Measurements from ENCODE around the gene LRBA. TPM values are rescaled to one million over a fixed set of nuclear protein-coding genes. Genes with fewer than 3 reads are reported as not detected.

Gene LRBA
- total and polyA plus RNA-seq, 2 donors (not counting 1 experiment from before 2014, with no cell fraction given), result 16.4 to 36.7 TPM

DNA sequence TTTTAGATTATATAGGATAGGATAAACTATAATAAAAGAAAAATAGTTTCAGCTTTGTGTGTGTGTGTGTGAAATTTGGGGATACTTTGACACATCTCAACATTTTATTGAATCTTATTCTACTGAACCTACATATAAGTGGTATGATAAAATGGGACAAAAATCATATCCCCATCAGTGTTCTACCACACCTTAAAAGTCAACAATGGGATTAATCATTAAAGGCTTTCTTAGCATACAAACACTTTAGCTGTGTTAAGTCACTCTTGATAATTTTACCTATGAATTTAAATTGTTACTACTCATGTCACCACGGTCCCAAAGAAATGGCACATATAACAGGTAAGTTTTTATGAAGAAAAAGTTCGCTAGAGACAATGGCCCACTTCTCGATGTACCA is 37.7 kb upstream of the LRBA start:
- H3K4me3 ChIP-seq (replicated peaks in 1 of 4; ENCODE audit: control extremely low read depth in 1 of 4, insufficient read depth in 1 of 4, low read depth in 3 of 4, low read length in 4 of 4), result no peak overlapping the region
- DNase-seq (ENCODE audit: low read depth in 2 of 2), result no peak
- no peaks in the 10 kb centered on the region for H4K20me1 ChIP-seq (ENCODE audit: control insufficient read depth, extremely low read depth, insufficient read depth, low read length)
- H3K27ac ChIP-seq (ENCODE audit: insufficient read depth, low read length), result no peak overlapping the region
- H3K36me3 ChIP-seq (ENCODE audit: control insufficient read depth, insufficient read depth, low read length), result no peaks in the 10 kb centered on the region
- TF ChIP-seq, protein P1, sequence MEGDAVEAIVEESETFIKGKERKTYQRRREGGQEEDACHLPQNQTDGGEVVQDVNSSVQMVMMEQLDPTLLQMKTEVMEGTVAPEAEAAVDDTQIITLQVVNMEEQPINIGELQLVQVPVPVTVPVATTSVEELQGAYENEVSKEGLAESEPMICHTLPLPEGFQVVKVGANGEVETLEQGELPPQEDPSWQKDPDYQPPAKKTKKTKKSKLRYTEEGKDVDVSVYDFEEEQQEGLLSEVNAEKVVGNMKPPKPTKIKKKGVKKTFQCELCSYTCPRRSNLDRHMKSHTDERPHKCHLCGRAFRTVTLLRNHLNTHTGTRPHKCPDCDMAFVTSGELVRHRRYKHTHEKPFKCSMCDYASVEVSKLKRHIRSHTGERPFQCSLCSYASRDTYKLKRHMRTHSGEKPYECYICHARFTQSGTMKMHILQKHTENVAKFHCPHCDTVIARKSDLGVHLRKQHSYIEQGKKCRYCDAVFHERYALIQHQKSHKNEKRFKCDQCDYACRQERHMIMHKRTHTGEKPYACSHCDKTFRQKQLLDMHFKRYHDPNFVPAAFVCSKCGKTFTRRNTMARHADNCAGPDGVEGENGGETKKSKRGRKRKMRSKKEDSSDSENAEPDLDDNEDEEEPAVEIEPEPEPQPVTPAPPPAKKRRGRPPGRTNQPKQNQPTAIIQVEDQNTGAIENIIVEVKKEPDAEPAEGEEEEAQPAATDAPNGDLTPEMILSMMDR (conservative IDR thresholded peaks at IDR 0.05 in 1 of 2, IDR thresholded peaks at IDR 0.05 in 1 of 2; ENCODE audit: low read depth in 1 of 2, low read length in 2 of 2), result no peak
- no peak for TF ChIP-seq EZH2 (IDR thresholded peaks at IDR 0.05; ENCODE audit: low read length, missing control alignments)
- no peaks in the 10 kb centered on the region for H3K27me3 ChIP-seq (ENCODE audit: control insufficient read depth, insufficient read depth, low read length)
- no peak overlapping the region for H3K9ac ChIP-seq (ENCODE audit: insufficient read depth, low read length)
- H3K79me2 ChIP-seq (ENCODE audit: control insufficient read depth, insufficient read depth, low read length), result no peaks in the 10 kb centered on the region
- H2AFZ ChIP-seq (ENCODE audit: low read length), result no peak overlapping the region
- no peaks in the 10 kb centered on the region for H3K9me3 ChIP-seq (ENCODE audit: control insufficient read depth, insufficient read depth, low read depth, low read length)
- no peak overlapping the region for H3K4me2 ChIP-seq (ENCODE audit: extremely low read depth, insufficient read depth, low read length)
- H3K4me1 ChIP-seq (ENCODE audit: control insufficient read depth, extremely low read depth, insufficient read depth, low read length), result no peaks in the 10 kb centered on the region

DNA sequence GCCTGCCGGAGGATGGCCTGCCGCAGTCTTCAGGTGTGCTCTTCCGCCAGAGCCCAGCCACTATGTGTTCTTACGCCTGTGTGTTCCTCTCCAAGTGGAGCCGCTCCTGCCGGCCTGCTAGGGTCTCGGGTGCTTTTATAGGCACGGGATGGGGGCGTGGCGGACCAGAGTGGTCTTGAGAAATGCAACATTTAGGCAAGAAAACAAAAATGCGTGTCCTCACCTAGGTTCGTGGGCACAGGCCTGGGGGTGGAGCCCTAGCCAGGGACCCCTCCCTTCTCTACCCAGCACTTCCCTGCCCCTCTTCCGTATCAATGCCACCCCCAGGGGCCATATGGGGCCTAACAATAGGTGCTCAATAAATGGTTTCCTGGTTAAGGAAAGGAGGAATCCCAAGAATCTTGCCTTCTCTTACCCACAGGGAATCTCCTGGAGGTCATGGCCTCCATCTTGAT is 34.4 kb upstream of the LRBA start:
- H3K9me3 ChIP-seq (ENCODE audit: control insufficient read depth, insufficient read depth, low read depth, low read length), result no peaks in the 10 kb centered on the region
- H4K20me1 ChIP-seq (ENCODE audit: control insufficient read depth, extremely low read depth, insufficient read depth, low read length), result no peaks in the 10 kb centered on the region
- no peak overlapping the region for H3K4me3 ChIP-seq (replicated peaks in 1 of 4; ENCODE audit: control extremely low read depth in 1 of 4, insufficient read depth in 1 of 4, low read depth in 3 of 4, low read length in 4 of 4)
- no peak for DNase-seq (ENCODE audit: low read depth in 2 of 2)
- no peak overlapping the region for H3K27ac ChIP-seq (ENCODE audit: insufficient read depth, low read length)
- no peaks in the 10 kb centered on the region for H3K4me1 ChIP-seq (ENCODE audit: control insufficient read depth, extremely low read depth, insufficient read depth, low read length)
- no peak overlapping the region for H3K4me2 ChIP-seq (ENCODE audit: extremely low read depth, insufficient read depth, low read length)
- no peaks in the 10 kb centered on the region for H3K27me3 ChIP-seq (ENCODE audit: control insufficient read depth, insufficient read depth, low read length)
- no peaks in the 10 kb centered on the region for H3K36me3 ChIP-seq (ENCODE audit: control insufficient read depth, insufficient read depth, low read length)
- no peak overlapping the region for H3K9ac ChIP-seq (ENCODE audit: insufficient read depth, low read length)
- H3K79me2 ChIP-seq (ENCODE audit: control insufficient read depth, insufficient read depth, low read length), result no peaks in the 10 kb centered on the region
- no peak overlapping the region for H2AFZ ChIP-seq (ENCODE audit: low read length)
- TF ChIP-seq, protein P1 (conservative IDR thresholded peaks at IDR 0.05 in 1 of 2, IDR thresholded peaks at IDR 0.05 in 1 of 2; ENCODE audit: low read depth in 1 of 2, low read length in 2 of 2), result no peak
- no peak for TF ChIP-seq EZH2 (IDR thresholded peaks at IDR 0.05; ENCODE audit: low read length, missing control alignments)

DNA sequence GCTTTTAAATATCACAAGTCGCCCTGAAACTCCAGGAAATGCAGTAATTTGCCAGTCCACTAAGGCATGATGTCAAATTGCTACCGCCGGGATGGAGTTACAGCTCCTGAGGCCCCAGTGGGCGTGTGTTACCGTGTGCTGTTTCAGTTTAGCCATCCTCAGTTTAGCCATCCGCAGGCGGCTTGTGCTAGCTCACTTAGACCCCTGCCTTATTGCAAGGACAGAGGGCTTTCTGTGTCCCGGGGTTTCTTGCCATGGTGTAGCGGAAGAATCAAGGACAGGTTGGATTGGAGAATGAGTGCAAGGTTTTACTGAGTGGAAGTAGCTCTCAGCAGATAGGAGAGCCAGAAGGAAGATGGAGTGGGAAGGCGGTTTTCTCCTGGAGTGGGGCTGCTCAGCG is 33.8 kb upstream of the LRBA start:
- no peaks in the 10 kb centered on the region for H3K27me3 ChIP-seq (ENCODE audit: control insufficient read depth, insufficient read depth, low read length)
- H3K36me3 ChIP-seq (ENCODE audit: control insufficient read depth, insufficient read depth, low read length), result no peaks in the 10 kb centered on the region
- H3K27ac ChIP-seq (ENCODE audit: insufficient read depth, low read length), result no peak overlapping the region
- no peak overlapping the region for H3K4me2 ChIP-seq (ENCODE audit: extremely low read depth, insufficient read depth, low read length)
- no peak overlapping the region for H3K4me3 ChIP-seq (replicated peaks in 1 of 4; ENCODE audit: control extremely low read depth in 1 of 4, insufficient read depth in 1 of 4, low read depth in 3 of 4, low read length in 4 of 4)
- H2AFZ ChIP-seq (ENCODE audit: low read length), result no peak overlapping the region
- no peaks in the 10 kb centered on the region for H3K9me3 ChIP-seq (ENCODE audit: control insufficient read depth, insufficient read depth, low read depth, low read length)
- no peak overlapping the region for H3K9ac ChIP-seq (ENCODE audit: insufficient read depth, low read length)
- no peaks in the 10 kb centered on the region for H3K79me2 ChIP-seq (ENCODE audit: control insufficient read depth, insufficient read depth, low read length)
- TF ChIP-seq, protein P1 (conservative IDR thresholded peaks at IDR 0.05 in 1 of 2, IDR thresholded peaks at IDR 0.05 in 1 of 2; ENCODE audit: low read depth in 1 of 2, low read length in 2 of 2), result no peak
- no peak for TF ChIP-seq EZH2 (IDR thresholded peaks at IDR 0.05; ENCODE audit: low read length, missing control alignments)
- no peaks in the 10 kb centered on the region for H4K20me1 ChIP-seq (ENCODE audit: control insufficient read depth, extremely low read depth, insufficient read depth, low read length)
- H3K4me1 ChIP-seq (ENCODE audit: control insufficient read depth, extremely low read depth, insufficient read depth, low read length), result no peaks in the 10 kb centered on the region
- DNase-seq (ENCODE audit: low read depth in 2 of 2), result no peak

Data from fibroblast of lung (primary cell).